GM21619 (cell line): Measurements from ENCODE around the gene ARMH3.
A peak's percentile ranks its signal among the peaks of the same experiment; 100 is the strongest.
"Not testable (repeated sequence)": the region's sequence is repeated elsewhere in the genome, so short reads cannot be mapped to it uniquely, and the experiment has no call there.

Source experiments
- ATAC-seq: cut with Tn5 transposase; IDR thresholded peaks from one replicate; pipeline ENCODE4 v1.9.1; 2021; ENCODE audit not compliant: unreplicated experiment

Gene ARMH3

DNA sequence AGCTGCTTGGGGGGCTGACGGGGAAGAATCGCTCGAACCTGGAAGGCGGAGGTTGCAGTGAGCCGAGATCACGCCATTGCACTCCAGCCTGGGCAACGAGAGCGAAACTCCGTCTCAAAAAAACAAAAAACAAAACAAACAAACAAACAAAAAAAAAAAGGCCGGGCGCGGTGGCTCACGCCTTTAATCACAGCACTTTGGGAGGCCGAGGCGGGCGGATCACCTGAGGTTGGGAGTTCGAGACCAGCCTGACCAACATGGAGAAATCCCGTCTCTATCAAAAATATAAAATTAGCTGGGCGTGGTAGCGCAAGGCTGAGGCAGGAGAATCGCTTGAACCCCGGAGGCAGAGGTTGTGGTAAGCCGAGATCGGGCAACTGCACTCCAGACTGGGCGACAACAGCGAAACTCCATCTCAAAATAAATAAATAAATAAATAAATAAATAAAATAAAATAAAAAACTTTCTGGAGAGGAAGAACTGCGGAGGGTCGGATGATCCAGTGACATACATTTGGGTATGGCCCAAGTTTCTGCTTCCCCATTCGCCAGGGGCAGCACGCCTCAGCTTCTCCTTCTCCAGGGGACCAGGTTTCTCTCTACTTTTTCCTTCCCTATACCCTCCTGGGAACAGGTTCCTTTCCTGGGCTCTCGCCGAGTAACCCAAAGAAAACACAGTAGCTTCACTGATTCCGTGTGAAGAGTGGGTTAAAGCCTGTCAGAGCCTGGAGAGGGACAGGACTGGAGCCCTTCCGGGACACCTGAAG, 909 bp downstream of the ARMH3 start:
- ATAC-seq = not testable (repeated sequence)

DNA sequence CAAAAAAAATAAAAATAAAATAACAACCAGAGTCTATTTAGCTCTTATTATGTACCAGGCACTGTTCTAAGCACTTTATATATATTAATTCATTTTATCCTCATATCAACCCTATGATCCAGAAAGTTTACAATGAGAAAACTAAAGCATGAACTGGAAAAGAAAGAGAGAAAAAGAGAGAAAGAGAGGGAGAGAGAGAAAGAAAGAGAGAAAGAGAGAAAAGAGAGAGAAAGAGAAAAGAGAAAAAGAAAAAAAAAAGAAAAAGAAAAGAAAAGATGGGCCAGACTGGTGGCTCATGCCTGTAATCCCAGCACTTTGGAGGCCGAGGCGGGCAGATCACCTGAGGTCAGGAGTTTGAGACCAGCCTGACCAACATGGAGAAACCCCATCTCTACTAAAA, 9.9 kb downstream of the ARMH3 start:
- ATAC-seq = no peak

DNA sequence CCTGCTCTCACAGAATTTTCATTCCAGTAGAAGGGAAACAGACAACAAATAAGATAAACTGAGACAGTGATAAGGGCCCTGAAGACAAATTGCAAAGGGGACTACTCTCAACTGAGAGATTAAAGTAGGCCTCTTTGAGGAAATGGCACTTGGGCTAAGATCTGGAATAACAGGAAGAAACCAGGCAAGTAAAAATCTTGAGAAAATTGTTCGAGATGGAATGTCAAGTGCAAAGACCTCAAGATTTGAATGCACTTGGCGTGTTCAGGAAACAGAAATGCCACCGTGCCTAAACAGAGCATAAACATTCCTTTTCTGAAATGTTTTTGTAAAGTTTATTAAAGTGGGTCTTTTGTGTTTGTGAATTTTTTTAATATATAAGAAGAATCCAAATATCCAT, 10.7 kb downstream of the ARMH3 start:
- ATAC-seq = no peak

GRCh38 chr10:102040305-102041050, 15.5 kb downstream of the ARMH3 start:
- no peak for ATAC-seq

DNA sequence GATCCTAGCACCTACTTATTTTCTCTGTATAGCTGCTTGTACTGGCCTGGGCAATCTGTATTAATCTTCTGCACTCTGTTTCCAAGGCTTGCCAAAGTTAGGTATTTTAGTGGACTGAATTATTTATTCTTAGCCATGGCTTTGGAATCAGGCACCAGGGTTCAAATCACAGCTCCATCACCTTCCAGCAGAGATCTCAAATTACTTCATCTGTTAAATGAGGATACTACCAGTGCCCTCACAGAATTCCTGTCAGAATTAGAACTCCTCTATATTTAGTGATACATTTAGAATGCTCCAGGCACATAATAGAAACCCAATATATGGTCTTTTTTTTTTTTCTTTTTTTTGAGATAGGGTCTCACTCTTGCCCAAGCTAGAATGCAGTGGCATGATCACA, 17.6 kb downstream of the ARMH3 start:
- no peak for ATAC-seq

GRCh38 chr10:102035807-102036206, 20.2 kb downstream of the ARMH3 start:
- not testable (repeated sequence) for ATAC-seq

GRCh38 chr10:102033787-102034186, 22.2 kb downstream of the ARMH3 start:
- ATAC-seq = no peak

DNA sequence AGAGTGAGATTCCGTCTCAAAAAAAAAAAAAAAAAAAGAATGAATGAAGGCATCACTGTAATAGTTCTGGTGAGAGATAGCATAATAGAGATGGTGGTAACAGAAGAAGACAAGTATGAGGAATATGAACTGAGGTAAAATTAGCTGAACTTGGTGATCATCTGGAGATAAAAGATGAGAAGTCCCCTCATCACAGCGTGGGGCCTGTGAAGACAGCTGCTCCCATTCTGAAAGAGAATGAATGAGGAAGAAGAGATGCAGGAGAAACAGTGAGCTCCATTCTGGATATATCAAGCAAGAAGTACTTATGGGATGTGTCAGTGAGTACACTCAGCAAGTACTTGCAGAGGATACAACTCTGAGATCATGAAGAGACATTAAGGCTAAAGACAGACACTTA, 28.7 kb downstream of the ARMH3 start:
- no peak for ATAC-seq

DNA sequence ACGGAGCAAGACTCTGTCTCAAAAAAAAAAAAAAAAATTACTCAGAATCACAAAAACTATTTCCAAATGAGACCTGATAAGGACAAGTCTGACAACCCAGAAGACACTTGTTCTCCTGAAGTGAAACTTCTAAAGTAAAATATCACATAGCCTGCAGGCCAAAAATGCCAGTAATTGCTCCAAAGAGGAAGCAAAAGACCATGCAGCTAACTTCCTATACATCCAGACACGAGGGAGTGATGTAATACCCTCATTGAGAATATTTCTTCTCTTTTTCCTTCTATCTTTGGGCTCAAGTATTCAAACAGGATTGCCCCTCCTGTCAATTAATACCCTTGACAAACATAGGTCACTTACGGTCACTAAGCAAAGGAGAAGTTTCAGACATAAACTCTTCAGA, 31.2 kb downstream of the ARMH3 start:
- ATAC-seq = no peak

- no peak for ATAC-seq
Observed at GRCh38 chr10:102020938-102021337, 35.0 kb downstream of the ARMH3 start.

DNA sequence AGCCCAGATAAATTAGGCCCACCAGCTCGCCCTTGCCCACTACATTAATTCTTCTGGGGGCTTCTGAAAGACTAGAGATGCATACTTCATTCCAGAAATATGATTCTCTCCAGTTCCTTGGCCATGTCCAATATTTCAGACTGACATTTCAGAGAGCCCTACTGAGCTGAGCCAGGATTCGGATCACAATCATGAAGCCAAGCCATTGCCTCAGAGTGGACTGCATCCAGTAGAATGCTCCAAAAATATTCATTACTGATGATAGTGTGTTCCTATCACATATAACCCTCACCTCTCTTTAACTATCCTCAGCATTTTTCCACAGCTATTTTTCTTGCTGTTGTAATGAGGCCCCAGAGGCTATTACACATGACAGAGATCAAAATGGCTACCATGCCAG, 38.7 kb downstream of the ARMH3 start:
- no peak for ATAC-seq

DNA sequence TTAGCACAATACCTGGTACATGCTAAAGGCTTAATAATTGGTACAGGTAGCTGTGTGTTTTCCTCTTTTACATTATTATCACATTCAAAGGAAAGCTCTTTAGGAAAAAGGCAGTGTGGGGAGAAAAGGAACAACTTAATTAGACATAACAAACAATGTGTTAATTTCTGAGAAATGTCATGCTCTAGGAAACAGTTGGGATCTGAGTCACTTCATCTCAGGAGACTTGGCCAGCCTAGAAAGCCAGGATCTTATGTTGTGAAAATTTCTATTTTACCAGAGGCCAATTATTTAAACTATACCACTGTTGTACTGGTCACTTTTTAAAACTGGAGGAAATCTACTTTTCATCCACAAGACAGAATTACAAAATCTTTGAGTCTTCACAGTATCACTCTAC, 39.6 kb downstream of the ARMH3 start:
- no peak for ATAC-seq

GRCh38 chr10:102010961-102011360, 45.0 kb downstream of the ARMH3 start:
- ATAC-seq = no peak

DNA sequence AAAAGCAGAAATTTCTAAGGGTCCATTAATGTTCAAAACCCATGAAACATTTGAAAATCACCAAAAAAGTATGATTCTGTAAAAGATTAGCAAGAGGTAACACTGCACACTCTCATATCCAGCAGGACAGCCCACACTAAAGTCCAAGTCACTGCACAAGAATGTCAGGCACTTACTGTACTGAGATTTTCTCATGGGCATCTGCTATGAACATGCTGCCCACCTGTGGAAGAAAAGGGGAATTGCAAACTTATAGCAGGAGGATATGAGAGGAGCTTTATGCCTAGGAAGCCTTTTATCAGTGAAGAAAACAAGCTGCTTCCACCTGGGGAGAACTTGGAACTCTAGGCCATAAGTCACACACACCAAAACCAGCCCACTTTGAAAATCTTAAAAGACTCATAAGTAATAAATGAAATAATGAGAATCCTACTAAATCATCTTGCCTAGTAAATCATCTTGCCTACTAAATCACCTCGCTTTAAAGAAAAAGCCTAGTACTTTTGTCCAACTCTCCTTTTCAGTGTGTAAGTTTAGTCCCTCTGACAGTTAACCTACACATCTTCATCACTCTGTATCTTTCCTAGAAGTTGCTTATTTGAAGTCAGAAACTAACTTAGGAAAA, 46.1 kb downstream of the ARMH3 start:
- ATAC-seq = peak; percentile 65

DNA sequence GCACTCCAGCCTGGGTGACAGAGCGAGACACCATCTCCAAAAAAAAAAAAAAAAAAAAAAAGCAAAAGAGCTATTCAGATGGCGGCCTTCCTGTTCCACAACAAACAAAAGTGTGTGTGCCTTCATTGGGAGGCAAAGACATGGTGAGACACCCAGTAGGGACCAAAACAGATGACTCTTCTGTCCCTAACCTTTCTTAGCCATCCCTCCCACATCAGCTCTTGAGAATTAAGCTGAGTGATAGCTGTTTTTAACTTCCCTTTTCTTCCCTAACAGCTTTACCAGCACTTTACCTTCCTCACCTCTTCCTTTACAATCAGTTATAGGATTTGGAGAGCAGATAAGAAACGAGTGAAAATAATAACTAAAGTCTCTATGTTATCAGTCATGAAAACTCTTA, 48.2 kb downstream of the ARMH3 start:
- ATAC-seq = no peak

DNA sequence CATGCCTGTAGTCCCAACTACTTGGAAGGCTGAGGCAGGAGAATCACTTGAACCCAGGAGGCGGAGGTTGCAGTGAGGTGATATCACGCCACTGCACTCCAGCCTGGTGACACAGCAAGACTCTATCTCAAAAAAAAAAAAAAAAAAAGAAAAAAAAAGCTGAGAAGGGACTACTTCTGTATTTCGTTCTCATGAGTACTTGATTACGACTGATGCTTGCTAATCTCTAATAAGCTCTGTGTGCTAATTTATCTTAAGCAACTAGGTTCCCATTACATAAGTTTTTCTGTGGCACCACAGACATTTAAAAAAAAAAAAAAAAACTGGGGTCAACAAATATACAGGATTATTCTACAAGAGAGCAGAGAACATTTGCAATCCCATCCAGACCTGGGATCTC, 48.9 kb downstream of the ARMH3 start:
- not testable (repeated sequence) for ATAC-seq

DNA sequence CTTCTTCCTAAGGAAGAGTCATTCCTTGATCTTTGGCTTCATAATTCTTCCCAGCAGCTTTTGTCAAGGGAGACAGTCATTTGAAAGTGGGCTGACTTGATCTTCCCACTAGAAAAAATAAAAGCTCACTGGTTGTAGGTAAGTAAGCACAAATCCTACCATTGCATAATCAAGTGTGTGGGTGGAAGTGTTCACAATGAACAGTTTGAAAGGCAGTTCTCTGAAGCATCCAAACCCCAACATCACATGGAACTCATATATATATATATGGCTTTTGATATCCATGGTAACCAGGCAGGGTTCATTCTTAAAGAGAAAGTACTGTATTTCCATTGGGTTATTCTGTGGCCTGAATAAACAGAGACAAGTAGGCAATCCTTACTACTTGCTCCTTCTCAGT, 51.6 kb downstream of the ARMH3 start:
- no peak for ATAC-seq

- ATAC-seq = no peak
Observed at GRCh38 chr10:102003541-102003940, 52.4 kb downstream of the ARMH3 start.

DNA sequence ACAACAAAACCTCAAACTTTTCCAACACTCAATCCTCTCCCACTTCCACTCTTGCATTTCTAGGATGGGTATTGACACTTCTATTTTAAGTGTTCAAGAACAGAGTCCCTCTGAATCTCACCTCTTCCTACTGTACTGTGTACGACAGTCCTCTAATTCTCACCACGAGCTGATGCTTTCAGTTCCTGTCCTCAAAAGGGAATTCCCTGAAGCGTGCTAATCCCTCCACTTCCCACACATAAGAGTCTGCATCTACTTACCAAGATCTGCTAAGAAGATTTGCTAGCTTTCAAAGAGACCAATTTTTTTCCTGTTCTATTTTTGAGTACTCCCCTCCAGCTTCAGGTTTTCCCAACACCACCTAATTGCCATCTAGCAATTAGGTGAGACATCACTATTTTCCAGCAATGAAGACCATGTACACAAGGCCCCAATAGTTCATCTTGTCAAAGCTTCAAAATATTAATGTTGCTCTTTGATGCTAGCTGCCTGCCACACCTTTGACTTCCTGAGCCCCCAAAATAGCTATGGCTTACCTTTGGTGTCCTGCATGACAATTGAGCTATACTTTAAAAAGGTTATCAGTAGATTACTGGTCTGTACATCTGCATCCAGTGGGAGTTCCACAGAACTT, 54.4 kb downstream of the ARMH3 start:
- peak; percentile 68 for ATAC-seq

- ATAC-seq = no peak
Observed at GRCh38 chr10:101997803-101998202, 58.2 kb downstream of the ARMH3 start.

DNA sequence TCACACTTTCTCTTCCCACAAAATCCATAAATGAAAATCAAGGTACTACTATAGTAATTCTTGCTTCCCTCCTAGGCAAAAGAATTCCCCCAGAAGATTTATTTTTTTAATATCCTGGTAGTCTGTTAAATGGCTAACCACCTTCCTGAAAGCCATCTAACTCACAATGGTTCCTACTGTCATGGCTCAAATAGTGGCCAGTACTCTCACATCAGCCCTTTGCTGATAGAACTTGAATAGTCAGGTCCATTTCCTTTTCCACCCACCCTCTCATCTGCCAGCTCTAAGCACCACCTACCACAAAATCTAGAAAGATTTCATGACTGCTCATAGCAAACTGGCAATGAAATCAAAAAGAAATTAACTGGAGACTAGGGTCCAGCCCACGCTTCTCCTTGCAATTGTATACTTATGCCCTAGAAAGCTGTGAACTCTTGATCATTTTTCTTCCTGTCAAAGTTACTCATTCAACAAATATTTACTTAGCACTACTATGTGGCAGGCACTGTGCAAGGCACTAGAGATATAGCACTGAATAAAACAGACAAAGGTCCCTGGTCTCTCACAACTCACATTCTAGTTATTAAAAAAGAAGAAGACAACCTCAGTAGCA, 60.4 kb downstream of the ARMH3 start:
- ATAC-seq = no peak
